ENCODE measurements around the gene GPD2. TPM values are rescaled to one million over a fixed set of nuclear protein-coding genes. Genes with fewer than 3 reads are reported as not detected.

GPD2 gene
- total and polyA plus RNA-seq, 2 of the 4 experiments (the other 2 are of a cell fraction) = 20.4 to 100 TPM

DNA sequence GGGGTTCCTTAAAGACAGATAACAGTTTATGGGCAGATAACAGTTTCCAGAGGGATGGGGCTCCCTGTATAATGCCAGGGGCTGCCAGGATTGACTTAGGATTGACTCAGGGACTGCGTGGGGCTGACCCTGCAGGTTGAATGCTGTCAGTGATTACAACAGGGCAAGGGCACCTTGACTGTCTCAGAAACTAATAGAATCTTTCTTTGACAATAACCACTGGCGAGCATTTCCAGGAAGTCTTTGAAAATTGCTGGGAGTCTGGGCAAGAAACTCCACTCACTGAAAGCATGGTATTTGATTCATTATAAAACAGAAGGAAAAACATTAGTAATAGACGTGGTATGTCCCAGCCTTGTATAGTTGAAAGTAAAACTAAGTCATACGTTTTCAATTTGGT, 101.0 kb downstream of the GPD2 start:
- POLR2A ChIA-PET (ENCODE audit: unreplicated experiment) = no interaction called here
- no peak for TF ChIP-seq FOS (IDR thresholded peaks at IDR 0.05; ENCODE audit: low read depth, low read length)
- no peak for TF ChIP-seq BHLHE40 (IDR thresholded peaks at IDR 0.05; ENCODE audit: low read depth, low read length)
- TF ChIP-seq SMC3 (IDR thresholded peaks at IDR 0.05; ENCODE audit: low read depth, low read length) = no peak
- TF ChIP-seq MXI1 (IDR thresholded peaks at IDR 0.05; ENCODE audit: borderline replicate concordance, low read depth, low read length) = no peak
- TF ChIP-seq RAD21 (IDR thresholded peaks at IDR 0.05; ENCODE audit: low read length) = no peak
- no peak for TF ChIP-seq RFX5 (IDR thresholded peaks at IDR 0.05; ENCODE audit: low read depth, low read length)
- no peak for TF ChIP-seq RCOR1 (IDR thresholded peaks at IDR 0.05; ENCODE audit: insufficient replicate concordance, low read length)
- TF ChIP-seq, protein P1, sequence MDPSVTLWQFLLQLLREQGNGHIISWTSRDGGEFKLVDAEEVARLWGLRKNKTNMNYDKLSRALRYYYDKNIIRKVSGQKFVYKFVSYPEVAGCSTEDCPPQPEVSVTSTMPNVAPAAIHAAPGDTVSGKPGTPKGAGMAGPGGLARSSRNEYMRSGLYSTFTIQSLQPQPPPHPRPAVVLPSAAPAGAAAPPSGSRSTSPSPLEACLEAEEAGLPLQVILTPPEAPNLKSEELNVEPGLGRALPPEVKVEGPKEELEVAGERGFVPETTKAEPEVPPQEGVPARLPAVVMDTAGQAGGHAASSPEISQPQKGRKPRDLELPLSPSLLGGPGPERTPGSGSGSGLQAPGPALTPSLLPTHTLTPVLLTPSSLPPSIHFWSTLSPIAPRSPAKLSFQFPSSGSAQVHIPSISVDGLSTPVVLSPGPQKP (IDR thresholded peaks at IDR 0.05; ENCODE audit: borderline replicate concordance, low read depth, low read length) = no peak
- no peak for TF ChIP-seq NFE2L2 (IDR thresholded peaks at IDR 0.05; ENCODE audit: low read depth, low read length)
- TF ChIP-seq POLR2A (IDR thresholded peaks at IDR 0.05; ENCODE audit: low read depth, low read length) = no peak
- no peak for TF ChIP-seq CEBPB (IDR thresholded peaks at IDR 0.05; ENCODE audit: low read depth, low read length)
- TF ChIP-seq MAFK (IDR thresholded peaks at IDR 0.05; ENCODE audit: low read depth, low read length) = no peak
- TF ChIP-seq MAZ (IDR thresholded peaks at IDR 0.05; ENCODE audit: borderline replicate concordance, low read depth, low read length) = no peak
- TF ChIP-seq, protein P2, sequence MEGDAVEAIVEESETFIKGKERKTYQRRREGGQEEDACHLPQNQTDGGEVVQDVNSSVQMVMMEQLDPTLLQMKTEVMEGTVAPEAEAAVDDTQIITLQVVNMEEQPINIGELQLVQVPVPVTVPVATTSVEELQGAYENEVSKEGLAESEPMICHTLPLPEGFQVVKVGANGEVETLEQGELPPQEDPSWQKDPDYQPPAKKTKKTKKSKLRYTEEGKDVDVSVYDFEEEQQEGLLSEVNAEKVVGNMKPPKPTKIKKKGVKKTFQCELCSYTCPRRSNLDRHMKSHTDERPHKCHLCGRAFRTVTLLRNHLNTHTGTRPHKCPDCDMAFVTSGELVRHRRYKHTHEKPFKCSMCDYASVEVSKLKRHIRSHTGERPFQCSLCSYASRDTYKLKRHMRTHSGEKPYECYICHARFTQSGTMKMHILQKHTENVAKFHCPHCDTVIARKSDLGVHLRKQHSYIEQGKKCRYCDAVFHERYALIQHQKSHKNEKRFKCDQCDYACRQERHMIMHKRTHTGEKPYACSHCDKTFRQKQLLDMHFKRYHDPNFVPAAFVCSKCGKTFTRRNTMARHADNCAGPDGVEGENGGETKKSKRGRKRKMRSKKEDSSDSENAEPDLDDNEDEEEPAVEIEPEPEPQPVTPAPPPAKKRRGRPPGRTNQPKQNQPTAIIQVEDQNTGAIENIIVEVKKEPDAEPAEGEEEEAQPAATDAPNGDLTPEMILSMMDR (conservative IDR thresholded peaks at IDR 0.05; ENCODE audit: low read depth, low read length) = no peak
- TF ChIP-seq, protein P3, sequence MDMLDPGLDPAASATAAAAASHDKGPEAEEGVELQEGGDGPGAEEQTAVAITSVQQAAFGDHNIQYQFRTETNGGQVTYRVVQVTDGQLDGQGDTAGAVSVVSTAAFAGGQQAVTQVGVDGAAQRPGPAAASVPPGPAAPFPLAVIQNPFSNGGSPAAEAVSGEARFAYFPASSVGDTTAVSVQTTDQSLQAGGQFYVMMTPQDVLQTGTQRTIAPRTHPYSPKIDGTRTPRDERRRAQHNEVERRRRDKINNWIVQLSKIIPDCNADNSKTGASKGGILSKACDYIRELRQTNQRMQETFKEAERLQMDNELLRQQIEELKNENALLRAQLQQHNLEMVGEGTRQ (IDR thresholded peaks at IDR 0.05; ENCODE audit: low read depth, low read length) = no peak
- TF ChIP-seq CHD1 (IDR thresholded peaks at IDR 0.05; ENCODE audit: low read depth, low read length) = no peak
- dilution Hi-C loops (cut with HindIII; ENCODE audit: low sequenced_read_pairs, unreplicated experiment) (no loop called here), in situ Hi-C loops (cut with MboI; ENCODE audit: low sequenced_read_pairs) (no loop called here), intact Hi-C loops (cut with micrococcal nuclease) (no loop called here)
- H3K18ac ChIP-seq (ENCODE audit: low read depth, low read length) = no peak overlapping the region
- no peak overlapping the region for H2AK9ac ChIP-seq (replicated peaks; ENCODE audit: low read depth, low read length, poor library complexity)
- no peaks in the 10 kb centered on the region for H4K20me1 ChIP-seq (ENCODE audit: insufficient read depth, low read length)
- H3K14ac ChIP-seq (replicated peaks; ENCODE audit: low read depth, low read length) = no peak overlapping the region
- peak overlapping the region; percentile 4; the same call in 1 of the 2 replicates for H3K23ac ChIP-seq (ENCODE audit: low read depth, low read length)
- H2BK120ac ChIP-seq (ENCODE audit: low read depth, low read length) = no peak overlapping the region
- H4K91ac ChIP-seq (ENCODE audit: insufficient read depth, low read depth, low read length) = no peak overlapping the region
- no CpG with 5 or more reads among the region's 4 CpGs for WGBS, 2 experiments (ENCODE audit: extremely low coverage in 2 of 2, insufficient read length in 1 of 2)
- BruUV-seq (replicated peaks) = no TSS peak
- DNase-seq (peak; percentile 34), ATAC-seq (ENCODE audit: low read depth) (peak; percentile 59)
- H2AK5ac ChIP-seq (ENCODE audit: low read depth, low read length) = no peak overlapping the region; the same call in 1 of the 2 replicates
- no peaks in the 10 kb centered on the region; the same call in 1 of the 2 replicates for H3K9me3 ChIP-seq (ENCODE audit: control insufficient read depth, insufficient read depth, low read length)
- H3K4me3 ChIP-seq (ENCODE audit: insufficient read depth, low read depth, low read length) = no peak overlapping the region
- no peak overlapping the region for H3K9ac ChIP-seq (ENCODE audit: low read depth, low read length)
- H3K4me1 ChIP-seq (ENCODE audit: control insufficient read depth, insufficient read depth, low read length) = peaks cover 5% of the 10 kb centered on the region
- no peaks in the 10 kb centered on the region for H3K36me3 ChIP-seq (ENCODE audit: control insufficient read depth, insufficient read depth, low read length)
- CTCF ChIA-PET = no interaction called here
- H3K56ac ChIP-seq (ENCODE audit: extremely low read depth, insufficient read depth, low read length) = no peak overlapping the region
- H3K79me1 ChIP-seq (ENCODE audit: low read depth in 1 of 2, low read length in 2 of 2) = peaks cover 0 to 3% of the 10 kb centered on the region in 2 experiments; a peak in 2 of 4 replicates
- no peak overlapping the region for H3K4me2 ChIP-seq (ENCODE audit: low read depth, low read length)
- H3K4ac ChIP-seq (ENCODE audit: low read depth, low read length) = 0 out of 2 replicates have a peak overlapping the region, but pooled peaks have one; percentile 20
- H2AFZ ChIP-seq (replicated peaks; ENCODE audit: low read length, poor library complexity) = no peak overlapping the region
- peaks cover 4% of the 10 kb centered on the region; the same call in 1 of the 2 replicates for H3K9me1 ChIP-seq (ENCODE audit: insufficient read depth, low read length)
- H2BK20ac ChIP-seq (ENCODE audit: low read depth, low read length) = no peak overlapping the region
- no peak overlapping the region for H2BK5ac ChIP-seq (ENCODE audit: low read depth, low read length, poor library complexity, severe bottlenecking)
- no peak overlapping the region for H4K5ac ChIP-seq (ENCODE audit: low read depth, low read length)
- no peaks in the 10 kb centered on the region for H3K27me3 ChIP-seq (ENCODE audit: control insufficient read depth, insufficient read depth, low read length)
- H4K8ac ChIP-seq (ENCODE audit: low read depth in 2 of 2, low read length in 2 of 2) = no peak overlapping the region; a peak in 1 of 4 replicates
- no peak overlapping the region for H3K27ac ChIP-seq (ENCODE audit: insufficient read depth, low read length)
- H2BK15ac ChIP-seq (ENCODE audit: low read depth, low read length) = no peak overlapping the region

All from IMR-90 (cell line).